Activated effector memory CD4-positive, alpha-beta T cell treated with anti-CD3 and anti-CD28 coated beads, Interleukin-2, amount 50 U/mL, for 16 hours (primary cell): ENCODE results near the gene SRP68.

Experiments used
- DNase-seq: peaks from one replicate; pipeline ENCODE4 v3.0.0-alpha.2; 2020

The SRP68 gene

GRCh38 chr17:76017481-76018339 lies 54.6 kb downstream of the SRP68 start:
- no peak for DNase-seq

- DNase-seq, result no peak
Observed at GRCh38 chr17:76014925-76015261, 57.4 kb downstream of the SRP68 start.

GRCh38 chr17:76014100-76014924 lies 58.0 kb downstream of the SRP68 start:
- peak; percentile 91 for DNase-seq

- no peak for DNase-seq
Observed at GRCh38 chr17:76013377-76013932, 58.9 kb downstream of the SRP68 start.

- no peak for DNase-seq
Observed at GRCh38 chr17:76011951-76012350, 60.4 kb downstream of the SRP68 start.

- DNase-seq, result no peak
Observed at GRCh38 chr17:76009969-76010661, 62.2 kb downstream of the SRP68 start.

GRCh38 chr17:76009447-76009846 lies 62.9 kb downstream of the SRP68 start:
- DNase-seq, result no peak

- DNase-seq, result no peak
Observed at GRCh38 chr17:76008630-76009425, 63.5 kb downstream of the SRP68 start.

- DNase-seq, result no peak
Observed at GRCh38 chr17:76008208-76008607, 64.1 kb downstream of the SRP68 start.

- DNase-seq, result no peak
Observed at GRCh38 chr17:76007850-76008165, 64.5 kb downstream of the SRP68 start.

GRCh38 chr17:76007131-76007849 lies 65.0 kb downstream of the SRP68 start:
- no peak for DNase-seq

GRCh38 chr17:76005263-76006149 lies 66.8 kb downstream of the SRP68 start:
- peak; percentile 92 for DNase-seq

GRCh38 chr17:76004750-76005262 lies 67.5 kb downstream of the SRP68 start:
- DNase-seq, result no peak

GRCh38 chr17:76003915-76004314 lies 68.4 kb downstream of the SRP68 start:
- DNase-seq, result no peak

- no peak for DNase-seq
Observed at GRCh38 chr17:76002100-76002499, 70.2 kb downstream of the SRP68 start.

GRCh38 chr17:76000755-76001521 lies 71.4 kb downstream of the SRP68 start, which contains the start of gene CDK3:
CDK3 (plus strand) TSS chr17:76000855; CDS start chr17:76001426, 571 bp downstream.
- DNase-seq, result no peak

- DNase-seq, result peak; percentile 86
Observed at GRCh38 chr17:76000016-76000754, 72.1 kb downstream of the SRP68 start.

GRCh38 chr17:75998327-75998795 lies 74.0 kb downstream of the SRP68 start:
- no peak for DNase-seq
